Mucosa of stomach (tissue), 1 donor: ENCODE results near the gene RNF5.
"Not testable (repeated sequence)": the region's sequence is repeated elsewhere in the genome, so short reads cannot be mapped to it uniquely, and the experiment has no call there.

Experiments used
- H3K27me3 ChIP-seq: one replicate; pipeline ENCODE4 v1.7.0; 2013; ENCODE audit warnings: mild to moderate bottlenecking, low read length; ENCODE audit not compliant: control insufficient read depth, insufficient read depth
- H3K36me3 ChIP-seq: one replicate; pipeline ENCODE4 v1.7.0; 2013; ENCODE audit warnings: low read length; ENCODE audit not compliant: control insufficient read depth, insufficient read depth
- H3K4me1 ChIP-seq: one replicate; pipeline ENCODE4 v1.7.0; 2013; ENCODE audit warnings: mild to moderate bottlenecking, low read length; ENCODE audit not compliant: control insufficient read depth, insufficient read depth
- H3K4me3 ChIP-seq: one replicate; pipeline ENCODE4 v1.7.0; 2013; ENCODE audit warnings: low read length
- H3K9ac ChIP-seq: one replicate; pipeline ENCODE4 v1.7.0; 2013; ENCODE audit warnings: mild to moderate bottlenecking, low read length, moderate library complexity
- H3K9me3 ChIP-seq: one replicate; pipeline ENCODE4 v1.7.0; 2013; ENCODE audit warnings: mild to moderate bottlenecking, low read length, moderate library complexity; ENCODE audit not compliant: control insufficient read depth
- donor health status: Pancreatic carcinoma.

Gene RNF5

DNA sequence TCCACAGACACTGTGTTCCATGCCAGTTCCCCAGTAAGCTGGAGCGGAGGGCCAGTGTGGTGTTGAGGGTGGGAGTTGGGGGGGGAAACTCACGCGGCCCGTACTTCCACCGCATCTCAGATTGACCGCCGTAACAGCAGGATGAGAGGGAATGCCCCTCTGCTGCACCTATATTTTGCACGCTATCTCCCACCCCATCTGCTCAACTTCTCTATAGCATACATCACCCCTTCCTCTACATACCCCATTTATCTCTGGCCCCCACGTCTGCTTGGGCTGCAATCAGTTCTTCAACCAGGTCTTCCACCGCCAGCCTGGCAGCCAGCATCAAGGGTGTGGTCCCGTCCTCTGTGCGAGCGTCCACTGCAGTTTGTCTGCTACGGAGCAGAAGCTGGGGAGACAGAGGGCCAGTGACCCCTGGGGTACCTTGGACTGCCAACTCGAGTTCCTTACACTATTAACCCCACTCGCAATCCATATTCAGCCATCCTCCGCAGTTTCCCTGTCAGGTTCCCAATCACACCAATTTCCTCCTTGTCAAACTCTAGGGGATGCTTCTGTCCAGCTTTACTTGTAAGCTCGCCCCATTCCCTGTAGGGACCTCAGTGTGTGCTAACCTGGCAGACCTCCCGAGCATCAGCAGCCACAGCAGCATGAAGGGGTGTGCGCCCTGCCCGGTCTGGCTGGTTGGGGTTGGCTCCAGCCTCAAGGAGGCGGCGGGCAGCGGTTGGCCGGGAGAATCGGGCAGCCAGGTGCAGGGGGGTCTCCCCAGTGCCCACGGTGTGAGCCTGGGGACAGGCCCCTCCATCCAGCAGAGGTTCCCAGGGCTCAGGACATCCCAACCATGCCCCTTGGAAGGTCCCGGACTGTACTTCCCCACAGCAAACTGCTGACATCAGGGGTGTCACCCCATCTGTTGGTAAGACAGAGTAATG is 18.7 kb downstream of the RNF5 start:
- Histone ChIP-seq H3K4me3 (peak overlapping the region; percentile 94), H3K9me3 (no peaks in the 10 kb centered on the region), H3K4me1 (peaks cover 30% of the 10 kb centered on the region), H3K9ac (peak overlapping the region; percentile 97), H3K27me3 (peaks cover 2% of the 10 kb centered on the region), H3K36me3 (no peaks in the 10 kb centered on the region)

DNA sequence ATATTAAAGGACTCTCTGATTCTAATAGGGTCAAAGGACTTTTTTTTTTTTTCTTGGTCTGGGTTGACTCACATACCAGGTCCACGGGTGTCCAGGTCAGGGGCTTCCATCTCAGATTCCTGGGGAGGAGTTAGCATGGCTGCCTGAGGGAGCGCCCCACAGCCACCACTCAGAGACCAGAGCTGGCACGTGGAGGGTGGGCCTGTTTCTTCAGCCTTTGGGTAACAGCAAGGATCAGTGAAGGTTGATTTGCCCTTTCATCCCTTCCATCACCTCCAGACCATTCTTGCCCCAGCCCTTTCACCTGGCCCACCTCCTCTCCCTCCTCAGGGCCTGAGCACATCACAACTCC is 20.1 kb downstream of the RNF5 start:
- H3K4me3 ChIP-seq, result no peak overlapping the region
- peaks cover 18% of the 10 kb centered on the region for H3K4me1 ChIP-seq
- H3K9me3 ChIP-seq, result no peaks in the 10 kb centered on the region
- H3K27me3 ChIP-seq, result peaks cover 3% of the 10 kb centered on the region
- H3K9ac ChIP-seq, result no peak overlapping the region
- no peaks in the 10 kb centered on the region for H3K36me3 ChIP-seq

DNA sequence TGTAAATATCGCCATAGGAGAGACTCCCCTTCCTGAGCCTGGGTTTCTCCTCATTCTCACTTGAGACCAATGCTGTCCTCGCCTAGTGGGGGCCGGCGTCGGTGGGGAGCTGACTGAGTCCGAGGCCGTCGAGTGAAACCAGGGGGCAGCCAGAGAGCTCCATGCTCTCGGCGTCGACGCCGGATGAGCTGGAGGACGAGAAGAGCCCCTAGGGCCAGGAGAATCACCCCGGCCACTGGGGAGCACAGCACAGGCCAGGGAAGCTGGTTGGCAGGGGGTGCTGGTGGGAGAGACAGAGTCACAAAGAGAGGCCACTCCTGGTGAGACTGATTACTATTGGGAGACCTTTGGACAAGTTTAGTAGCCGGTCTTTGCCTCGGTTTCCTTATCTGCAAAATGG is 20.7 kb downstream of the RNF5 start:
- Histone ChIP-seq H3K9ac (no peak overlapping the region), H3K4me3 (no peak overlapping the region), H3K9me3 (no peaks in the 10 kb centered on the region), H3K4me1 (peaks cover 18% of the 10 kb centered on the region), H3K27me3 (peaks cover 3% of the 10 kb centered on the region), H3K36me3 (no peaks in the 10 kb centered on the region)

DNA sequence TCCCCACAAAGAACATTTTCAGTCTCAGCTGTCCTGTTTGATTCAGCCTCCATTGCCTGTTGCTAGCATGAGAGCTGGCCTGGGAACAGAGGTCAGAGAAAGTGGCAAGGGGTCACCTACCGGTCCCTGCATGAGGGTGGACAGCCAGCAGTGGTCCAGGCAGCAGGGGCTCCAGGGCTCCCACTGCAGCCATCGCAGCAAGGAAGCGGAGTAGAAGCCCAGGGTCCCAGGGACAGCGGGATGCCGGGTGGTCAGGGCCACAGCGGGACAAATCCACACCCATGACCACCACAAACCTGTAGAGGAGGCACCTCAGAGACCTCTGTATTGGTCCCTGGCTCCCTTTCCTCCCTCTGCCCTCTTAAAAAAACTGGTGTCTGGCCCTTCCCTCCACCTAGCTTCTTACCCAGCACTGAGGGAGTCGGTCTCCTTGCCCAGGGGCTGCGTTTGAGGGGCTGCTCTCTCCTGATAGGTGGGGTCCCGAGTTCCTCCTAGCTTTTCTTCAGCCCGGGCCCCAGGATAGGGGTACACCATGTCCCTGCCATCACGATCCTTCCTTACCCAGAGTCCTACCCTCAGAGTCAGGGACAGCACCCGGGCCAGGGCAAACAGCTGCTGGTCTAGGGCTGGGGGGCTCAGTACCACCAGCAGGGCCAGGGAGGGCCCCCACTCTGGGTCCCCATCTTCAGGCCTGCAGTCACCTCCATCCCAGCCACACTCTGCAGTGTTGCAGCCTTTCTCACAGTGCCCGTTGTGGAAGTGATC is 22.7 kb downstream of the RNF5 start:
- peaks cover 8% of the 10 kb centered on the region for H3K4me1 ChIP-seq
- no peak overlapping the region for H3K9ac ChIP-seq
- no peaks in the 10 kb centered on the region for H3K36me3 ChIP-seq
- no peaks in the 10 kb centered on the region for H3K9me3 ChIP-seq
- no peak overlapping the region for H3K4me3 ChIP-seq
- H3K27me3 ChIP-seq, result peaks cover 3% of the 10 kb centered on the region

DNA sequence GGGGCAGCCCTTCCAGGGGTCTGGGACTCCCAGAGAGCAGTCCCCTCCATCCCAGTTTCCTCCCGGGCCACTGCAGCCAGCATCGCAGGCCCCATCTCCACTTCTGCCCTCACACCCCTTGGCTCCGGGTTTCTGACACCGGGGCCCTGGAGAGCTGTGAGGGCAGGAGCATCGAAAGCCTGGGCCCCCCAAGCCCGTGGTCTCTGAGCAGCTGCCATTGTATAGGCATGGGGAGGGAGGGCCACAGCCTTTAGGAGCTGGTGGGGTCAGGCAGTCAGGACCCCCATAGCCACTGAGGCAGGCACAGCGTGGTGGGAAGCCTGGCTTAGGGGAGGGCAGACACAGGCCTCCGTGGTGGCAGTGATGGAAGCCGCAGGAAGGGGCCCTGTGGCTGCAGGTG is 24.0 kb downstream of the RNF5 start:
- no peak overlapping the region for H3K9ac ChIP-seq
- peaks cover 3% of the 10 kb centered on the region for H3K27me3 ChIP-seq

DNA sequence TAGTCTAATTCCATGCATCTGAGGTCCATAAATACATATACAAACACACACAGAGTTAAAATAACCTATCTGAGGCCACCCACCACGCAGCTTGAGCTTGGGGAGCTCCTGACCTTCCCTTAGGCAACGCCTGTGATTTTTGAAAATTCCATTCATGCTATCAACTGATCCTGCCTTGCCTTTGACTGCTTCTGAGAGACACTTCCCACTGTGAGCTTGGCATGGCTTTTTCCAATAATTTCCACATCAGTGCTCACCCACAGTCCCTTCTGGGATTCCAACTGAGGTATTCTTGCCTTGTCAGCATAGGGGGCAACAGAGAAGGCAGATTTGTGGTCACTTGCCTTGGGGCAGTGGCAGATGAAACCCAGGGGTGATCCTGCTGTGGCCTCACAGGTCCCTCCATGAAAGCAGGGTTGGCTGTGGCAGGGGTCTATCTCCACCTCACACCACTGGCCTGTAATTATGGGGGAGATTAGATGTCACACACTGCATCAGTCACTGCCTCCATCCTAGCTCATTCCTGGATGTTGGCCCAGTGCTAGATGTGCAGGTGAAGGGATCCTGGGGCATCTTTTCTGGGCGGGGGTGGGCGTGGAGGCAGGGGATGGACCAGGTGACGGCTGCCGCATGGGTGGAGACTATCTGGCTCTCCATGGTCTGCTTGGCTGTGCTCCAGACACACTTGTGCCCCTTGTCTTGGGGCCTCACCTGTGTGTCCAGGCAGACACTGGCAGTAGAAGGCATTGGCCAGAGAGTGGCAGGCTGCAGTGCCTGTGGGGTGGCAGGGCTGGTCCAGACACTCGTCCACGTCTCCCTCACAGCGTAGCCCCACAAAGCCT is 25.4 kb downstream of the RNF5 start:
- Histone ChIP-seq H3K36me3 (no peaks in the 10 kb centered on the region), H3K9ac (no peak overlapping the region), H3K27me3 (peaks cover 3% of the 10 kb centered on the region), H3K4me1 (no peaks in the 10 kb centered on the region), H3K9me3 (no peaks in the 10 kb centered on the region), H3K4me3 (no peak overlapping the region)

More for the DNA sequence above, 24.0 kb downstream of the RNF5 start:
- Histone ChIP-seq H3K9me3 (no peaks in the 10 kb centered on the region), H3K36me3 (no peaks in the 10 kb centered on the region), H3K4me3 (no peak overlapping the region), H3K4me1 (peaks cover 3% of the 10 kb centered on the region)

DNA sequence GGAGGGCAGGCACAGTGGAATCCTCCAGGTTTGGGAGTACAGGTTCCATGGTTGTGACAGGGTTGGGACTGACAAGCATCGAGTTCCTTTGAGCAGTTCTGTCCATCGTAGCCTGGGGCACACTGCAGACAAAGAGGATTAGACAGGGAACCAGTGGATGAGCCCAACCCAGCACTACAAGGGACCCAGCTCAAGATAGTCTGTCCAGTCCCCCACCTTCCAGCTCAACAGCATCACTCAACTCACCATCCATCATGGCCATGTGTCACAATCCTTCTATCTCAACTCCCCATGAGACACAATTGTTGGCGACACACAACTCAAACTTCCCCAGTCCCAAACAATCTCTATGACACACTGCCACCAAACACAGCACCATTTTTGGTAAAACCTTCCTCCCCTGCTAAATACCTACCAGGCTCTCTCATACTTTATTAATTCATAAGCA is 26.1 kb downstream of the RNF5 start:
- Histone ChIP-seq H3K9me3 (no peaks in the 10 kb centered on the region), H3K4me1 (no peaks in the 10 kb centered on the region), H3K9ac (no peak overlapping the region), H3K4me3 (no peak overlapping the region), H3K36me3 (no peaks in the 10 kb centered on the region), H3K27me3 (peaks cover 3% of the 10 kb centered on the region)

DNA sequence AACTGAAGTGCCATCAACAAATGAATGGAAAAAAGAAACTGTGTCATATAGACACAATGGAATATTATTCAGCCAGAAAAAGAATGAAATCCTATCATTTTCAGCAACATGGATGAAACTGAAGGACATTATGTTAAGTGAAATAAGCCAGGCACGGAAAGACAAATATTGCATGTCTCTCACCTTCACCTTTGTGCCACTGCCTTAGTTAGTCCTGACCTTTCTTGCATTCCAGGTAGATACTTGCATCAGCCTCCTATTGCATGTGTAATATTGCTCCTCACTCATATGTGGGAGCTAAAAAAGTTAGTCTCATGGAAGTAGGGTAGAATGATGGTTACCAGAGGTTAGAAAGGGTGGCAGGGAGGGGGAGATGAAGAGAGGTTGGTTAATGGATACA is 30.8 kb downstream of the RNF5 start:
- H3K4me1 ChIP-seq, result no peaks in the 10 kb centered on the region
- H3K9ac ChIP-seq, result no peak overlapping the region
- H3K9me3 ChIP-seq, result no peaks in the 10 kb centered on the region
- H3K27me3 ChIP-seq, result no peaks in the 10 kb centered on the region
- no peak overlapping the region for H3K4me3 ChIP-seq
- H3K36me3 ChIP-seq, result no peaks in the 10 kb centered on the region

DNA sequence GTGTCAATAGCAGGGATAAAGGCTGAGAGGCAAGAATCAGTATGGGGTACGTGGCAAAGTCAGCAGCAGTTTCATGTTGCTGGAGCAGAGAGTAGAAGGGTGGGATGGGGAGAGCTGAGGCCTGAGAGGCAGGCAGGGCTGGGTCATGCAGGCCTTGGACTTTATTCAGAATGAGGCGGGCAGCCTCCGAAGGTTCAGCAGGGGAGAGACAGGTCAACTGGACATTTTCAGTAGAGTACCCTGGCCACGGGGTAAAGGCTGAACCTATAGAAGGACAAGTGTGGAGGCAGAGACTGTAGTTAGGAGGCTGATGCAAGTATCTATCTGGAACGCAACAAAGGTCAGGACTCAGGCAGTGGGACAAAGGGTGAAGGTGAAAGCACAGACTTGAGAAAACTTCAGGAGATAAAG is 32.0 kb downstream of the RNF5 start:
- no peak overlapping the region for H3K9ac ChIP-seq

DNA sequence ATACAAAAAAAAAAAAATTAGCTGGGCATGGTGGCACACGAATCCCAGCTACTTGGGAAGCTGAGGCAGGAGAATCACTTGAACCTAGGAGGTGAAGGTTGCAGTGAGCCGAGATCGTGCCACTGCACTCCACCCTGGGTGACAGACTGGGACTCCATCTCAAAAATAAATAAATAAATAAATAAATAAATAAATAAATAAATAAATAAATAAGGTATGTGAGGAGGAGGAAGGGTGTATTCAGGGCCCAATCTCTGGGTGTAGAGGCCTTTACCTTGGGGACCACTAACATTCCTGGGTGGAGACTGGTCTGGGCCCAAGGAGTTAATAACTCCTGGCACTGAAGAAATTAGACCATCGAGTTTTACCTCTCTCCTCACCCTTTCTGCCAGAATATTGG is 33.2 kb downstream of the RNF5 start:
- not testable (repeated sequence) for H3K4me1 ChIP-seq, H3K36me3 ChIP-seq

More for the DNA sequence above, 32.0 kb downstream of the RNF5 start:
- H3K9me3 ChIP-seq, result no peaks in the 10 kb centered on the region
- H3K4me1 ChIP-seq, result no peaks in the 10 kb centered on the region
- H3K4me3 ChIP-seq, result no peak overlapping the region
- H3K27me3 ChIP-seq, result no peaks in the 10 kb centered on the region
- H3K36me3 ChIP-seq, result no peaks in the 10 kb centered on the region

DNA sequence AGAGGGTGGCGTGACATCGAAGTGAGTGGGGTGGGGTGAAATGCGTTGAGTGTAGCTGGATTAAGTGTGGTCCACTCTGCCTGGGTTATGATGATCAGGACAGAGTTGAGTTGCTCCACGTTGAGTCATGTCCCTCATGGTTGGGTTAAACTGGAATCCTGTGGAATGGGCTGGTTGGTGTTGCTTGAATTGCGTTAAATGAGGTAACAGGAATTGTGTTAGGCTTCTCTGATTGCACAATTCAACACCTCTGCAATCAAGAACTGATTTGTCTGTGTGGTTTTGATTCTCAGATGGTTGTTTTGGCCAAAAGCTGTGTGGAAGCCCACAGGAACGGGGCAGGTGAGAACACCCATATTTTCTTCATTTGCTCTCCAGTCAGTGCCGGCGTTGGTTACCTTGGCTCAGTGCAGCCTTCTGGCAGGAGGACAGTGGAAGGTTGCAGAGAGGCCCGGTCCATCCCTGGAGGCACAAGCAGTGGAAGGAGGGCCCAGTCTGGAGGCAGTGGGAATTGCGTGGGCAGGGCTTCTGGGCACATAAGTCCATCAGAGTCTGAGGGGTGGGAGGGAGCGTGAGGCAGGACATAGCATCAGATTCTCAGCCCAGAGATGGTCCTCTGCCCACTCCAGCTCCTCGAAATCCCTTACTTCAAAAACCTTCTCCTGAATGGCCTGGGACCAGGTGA is 34.0 kb downstream of the RNF5 start:
- H3K9me3 ChIP-seq, result no peaks in the 10 kb centered on the region
- H3K36me3 ChIP-seq, result no peaks in the 10 kb centered on the region
- H3K4me3 ChIP-seq, result no peak overlapping the region
- no peaks in the 10 kb centered on the region for H3K4me1 ChIP-seq
- no peaks in the 10 kb centered on the region for H3K27me3 ChIP-seq
- H3K9ac ChIP-seq, result no peak overlapping the region

More for the DNA sequence above, 33.2 kb downstream of the RNF5 start:
- not testable (repeated sequence) for H3K9ac ChIP-seq, H3K27me3 ChIP-seq, H3K9me3 ChIP-seq, H3K4me3 ChIP-seq
